ENCODE data around the gene INS. TPM values are rescaled to one million over a fixed set of nuclear protein-coding genes. Genes with fewer than 3 reads are reported as not detected.

The INS gene
- total and polyA plus RNA-seq, 2 of the 13 experiments (the other 11 are each of a cell fraction or from before 2014, with no cell fraction given) = not detected

- no peak overlapping the region for H3K4me3 ChIP-seq (replicated peaks in 1 of 3; ENCODE audit: insufficient read depth in 1 of 3, low read depth in 2 of 3, low read length in 3 of 3)
- peaks cover 39 to 86% of the 10 kb centered on the region in 2 experiments for H3K27me3 ChIP-seq (ENCODE audit: control insufficient read depth in 1 of 2, insufficient read depth in 2 of 2, low read length in 2 of 2)
- 0 out of 2 replicates have a peak, but pooled peaks cover 10% of the 10 kb centered on the region for H3K4me1 ChIP-seq (ENCODE audit: insufficient read depth, low read length)
- ChIA-PET CTCF (ENCODE audit: low intra/inter-chr PET ratio, low total read pairs) (interaction anchor here (0.7 to 1.9 kb wide), 3 partner anchors 133 to 254 kb away, joined by 3 to 14 read pairs (median 5); no protein-coding TSS in a partner anchor), POLR2A (no interaction called here)
- H4K20me1 ChIP-seq (ENCODE audit: insufficient read depth, low read length) = no peaks in the 10 kb centered on the region
- intact Hi-C loops (cut with micrococcal nuclease; ENCODE audit: unreplicated experiment) = loop anchor here (1.0 kb wide), 1 partner anchor 133 kb away; no protein-coding TSS in a partner anchor
- H3K4me2 ChIP-seq (ENCODE audit: low read depth, low read length) = no peak overlapping the region
- H3K36me3 ChIP-seq (replicated peaks in 1 of 2; ENCODE audit: control insufficient read depth in 1 of 2, insufficient read depth in 2 of 2, low read length in 2 of 2) = no peaks in the 10 kb centered on the region
- ATAC-seq = peak; percentile 44
- no CpG with 5 or more reads among the region's 70 CpGs for WGBS (ENCODE audit: low lambda C conversion rate)
- H3K79me2 ChIP-seq (ENCODE audit: insufficient read depth, low read length) = no peaks in the 10 kb centered on the region
- H3K9ac ChIP-seq (ENCODE audit: insufficient read depth, low read depth, low read length) = no peak overlapping the region
- no TSS peak for BruUV-seq (replicated peaks)
- no peak for FAIRE-seq
- 0 out of 2 replicates have a peak, but pooled peaks have one; percentile 28 for TF ChIP-seq ZBTB7B (CRISPR knock-in tag; IDR thresholded peaks at IDR 0.05)
- TF ChIP-seq PCBP1 (IDR thresholded peaks at IDR 0.05; ENCODE audit: borderline replicate concordance, low read depth, low read length) = 0 out of 2 replicates have a peak, but pooled peaks have one; percentile 35
- TF ChIP-seq DNMT1 (CRISPR knock-in tag; IDR thresholded peaks at IDR 0.05) = no peak
- peak; percentile 98 for TF ChIP-seq ZFP36 (IDR thresholded peaks at IDR 0.05; ENCODE audit: borderline replicate concordance, low read depth, low read length, partially characterized antibody)
- TF ChIP-seq, protein P1, sequence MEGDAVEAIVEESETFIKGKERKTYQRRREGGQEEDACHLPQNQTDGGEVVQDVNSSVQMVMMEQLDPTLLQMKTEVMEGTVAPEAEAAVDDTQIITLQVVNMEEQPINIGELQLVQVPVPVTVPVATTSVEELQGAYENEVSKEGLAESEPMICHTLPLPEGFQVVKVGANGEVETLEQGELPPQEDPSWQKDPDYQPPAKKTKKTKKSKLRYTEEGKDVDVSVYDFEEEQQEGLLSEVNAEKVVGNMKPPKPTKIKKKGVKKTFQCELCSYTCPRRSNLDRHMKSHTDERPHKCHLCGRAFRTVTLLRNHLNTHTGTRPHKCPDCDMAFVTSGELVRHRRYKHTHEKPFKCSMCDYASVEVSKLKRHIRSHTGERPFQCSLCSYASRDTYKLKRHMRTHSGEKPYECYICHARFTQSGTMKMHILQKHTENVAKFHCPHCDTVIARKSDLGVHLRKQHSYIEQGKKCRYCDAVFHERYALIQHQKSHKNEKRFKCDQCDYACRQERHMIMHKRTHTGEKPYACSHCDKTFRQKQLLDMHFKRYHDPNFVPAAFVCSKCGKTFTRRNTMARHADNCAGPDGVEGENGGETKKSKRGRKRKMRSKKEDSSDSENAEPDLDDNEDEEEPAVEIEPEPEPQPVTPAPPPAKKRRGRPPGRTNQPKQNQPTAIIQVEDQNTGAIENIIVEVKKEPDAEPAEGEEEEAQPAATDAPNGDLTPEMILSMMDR (CRISPR knock-in tag; IDR thresholded peaks at IDR 0.05) = peak; percentile 81
- no peak for TF ChIP-seq SIN3B (IDR thresholded peaks at IDR 0.05; ENCODE audit: low read length)
- TF ChIP-seq RAD21 (CRISPR knock-in tag; IDR thresholded peaks at IDR 0.05) = peak; percentile 60; the same call in 1 of the 2 replicates
- peak; percentile 22; the same call in 1 of the 2 replicates for TF ChIP-seq ZNF687 (CRISPR knock-in tag; IDR thresholded peaks at IDR 0.05)
- peak; percentile 8; the same call in 1 of the 2 replicates for TF ChIP-seq GABPB1 (CRISPR knock-in tag; IDR thresholded peaks at IDR 0.05)
- TF ChIP-seq NBN (conservative IDR thresholded peaks at IDR 0.05) = no peak
- TF ChIP-seq STAG1 (CRISPR knock-in tag; IDR thresholded peaks at IDR 0.05) = peak; percentile 64
- no peaks in the 10 kb centered on the region for H3K9me3 ChIP-seq (ENCODE audit: low read length)
- DNase-seq (ENCODE audit: low spot score) = no peak
- no peak overlapping the region for H3K27ac ChIP-seq (ENCODE audit: extremely low read length, insufficient read depth, low read length)
- in situ Hi-C loops (cut with HindIII; ENCODE audit: extremely low pct_ligation_motif_present, low pct_unique_long_range_greater_than_20kb) = no loop called here
- no peak overlapping the region for H2AFZ ChIP-seq (ENCODE audit: low read length)
These were observed 5.3 kb upstream of the INS start for GRCh38 chr11:2166091-2166851.

Data from HepG2 (cell line).